NCI-H1436 (cell line): ENCODE results near the gene MSMP.

Experiments used
- DNase-seq: peaks from one replicate; lab custom pipeline; 2025; lab: John Stamatoyannopoulos, UW

MSMP gene

DNA sequence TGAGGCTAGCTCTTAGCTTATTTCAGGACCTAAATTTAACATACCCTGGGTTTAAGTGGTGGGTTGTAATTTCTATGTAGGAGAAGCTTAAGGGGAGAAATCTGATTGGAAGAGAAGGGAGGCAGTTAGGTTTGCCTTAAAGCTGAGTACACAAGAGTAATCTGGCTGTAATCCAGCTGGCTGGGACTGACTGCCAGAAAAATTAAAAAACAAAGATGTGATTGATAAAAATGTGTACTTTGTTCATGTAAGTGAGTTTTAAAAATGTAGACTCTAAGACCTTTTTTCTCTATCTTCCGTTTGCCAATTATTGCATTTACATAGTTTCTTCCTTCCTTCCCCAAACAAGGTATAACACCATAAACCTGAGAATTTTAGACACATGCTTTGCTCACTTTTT is 17.5 kb upstream of the MSMP start:
- peak; percentile 58 for DNase-seq

- DNase-seq, result no peak
These were observed 17.0 kb upstream of the MSMP start for GRCh38 chr9:35771075-35771433.

DNA sequence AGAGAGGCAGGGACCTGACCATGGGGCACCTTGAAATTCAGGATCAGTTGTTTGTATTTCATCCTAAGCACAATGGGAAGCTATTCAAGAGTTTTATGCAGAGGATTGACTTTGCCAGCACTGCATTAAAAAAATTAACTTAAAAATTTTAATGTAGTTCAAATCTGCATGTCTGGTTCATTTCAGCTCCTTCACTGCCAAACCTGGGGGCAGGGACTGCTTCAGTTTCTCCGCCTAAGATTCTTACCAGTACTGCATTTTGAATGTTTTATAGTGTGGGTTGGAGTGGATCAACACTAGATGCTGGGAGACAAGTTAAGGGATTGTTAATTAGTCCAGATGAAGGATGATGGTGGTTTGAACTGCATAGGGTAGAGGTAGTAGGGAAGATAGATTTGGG is 15.7 kb upstream of the MSMP start:
- DNase-seq, result no peak

DNA sequence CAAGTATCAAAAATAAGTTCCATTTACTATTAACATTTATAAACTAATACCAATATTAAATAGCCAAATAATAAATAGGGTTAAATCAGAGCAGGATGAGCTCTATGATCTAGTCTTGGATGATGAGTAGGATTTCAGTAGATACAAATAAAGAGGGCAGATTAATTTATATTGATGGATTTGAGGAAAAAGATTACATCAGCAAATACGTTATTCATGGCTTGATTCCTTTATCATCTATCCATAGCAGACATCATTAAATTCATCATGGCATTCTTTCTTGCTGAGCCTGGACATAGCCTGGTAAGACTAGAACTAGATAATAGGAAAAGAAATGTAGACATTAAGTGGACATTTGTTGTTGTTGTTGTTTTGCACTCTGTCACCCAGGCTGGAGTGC is 13.4 kb upstream of the MSMP start:
- DNase-seq, result no peak

DNA sequence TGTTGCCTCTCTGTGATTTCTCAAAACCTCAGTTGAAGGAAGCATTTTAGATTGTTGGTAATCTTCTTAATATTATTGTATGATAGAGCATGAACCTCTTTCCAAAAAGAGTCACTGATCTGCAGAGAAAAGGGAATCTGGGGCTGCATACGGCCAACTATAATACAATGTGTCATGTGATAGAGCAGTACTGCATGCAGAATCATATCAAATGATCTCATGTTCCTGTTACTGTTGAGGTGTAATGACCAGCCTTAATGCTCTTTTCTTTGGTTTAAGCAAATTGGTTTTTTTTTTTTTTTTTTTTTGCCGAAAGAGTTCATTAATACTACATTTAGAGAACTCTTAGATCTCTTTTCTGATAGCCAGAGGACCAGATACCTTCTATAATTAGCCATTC is 12.9 kb upstream of the MSMP start:
- no peak for DNase-seq

GRCh38 chr9:35763803-35764202 is 9.7 kb upstream of the MSMP start:
- no peak for DNase-seq

- DNase-seq, result no peak
These were observed 9.1 kb upstream of the MSMP start for GRCh38 chr9:35763181-35763580.

DNA sequence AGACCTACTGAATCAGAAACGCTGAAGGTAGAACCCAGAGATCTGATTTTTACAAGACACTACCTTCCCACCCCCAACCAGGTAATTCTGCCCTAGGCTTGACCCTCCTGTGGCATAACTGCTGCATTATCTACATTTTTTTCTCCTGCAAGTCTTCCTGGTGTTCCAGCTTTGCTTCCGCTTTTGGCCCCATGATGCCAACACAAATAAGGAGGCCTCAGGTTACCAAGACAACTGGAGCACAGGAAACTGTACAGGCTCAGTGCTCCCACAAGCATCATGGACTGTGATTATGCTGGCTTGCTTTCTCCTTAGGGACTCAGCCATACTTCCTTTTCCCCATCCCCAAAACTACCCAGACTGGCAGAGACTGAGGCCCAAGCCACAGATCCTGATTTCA is 6.6 kb upstream of the MSMP start:
- DNase-seq, result no peak

- DNase-seq, result no peak
These were observed 5.7 kb upstream of the MSMP start for GRCh38 chr9:35759795-35760194.

- DNase-seq, result no peak
These were observed 4.5 kb upstream of the MSMP start for GRCh38 chr9:35758475-35759050.

- DNase-seq, result no peak
These were observed 3.8 kb upstream of the MSMP start for GRCh38 chr9:35757892-35758275.

DNA sequence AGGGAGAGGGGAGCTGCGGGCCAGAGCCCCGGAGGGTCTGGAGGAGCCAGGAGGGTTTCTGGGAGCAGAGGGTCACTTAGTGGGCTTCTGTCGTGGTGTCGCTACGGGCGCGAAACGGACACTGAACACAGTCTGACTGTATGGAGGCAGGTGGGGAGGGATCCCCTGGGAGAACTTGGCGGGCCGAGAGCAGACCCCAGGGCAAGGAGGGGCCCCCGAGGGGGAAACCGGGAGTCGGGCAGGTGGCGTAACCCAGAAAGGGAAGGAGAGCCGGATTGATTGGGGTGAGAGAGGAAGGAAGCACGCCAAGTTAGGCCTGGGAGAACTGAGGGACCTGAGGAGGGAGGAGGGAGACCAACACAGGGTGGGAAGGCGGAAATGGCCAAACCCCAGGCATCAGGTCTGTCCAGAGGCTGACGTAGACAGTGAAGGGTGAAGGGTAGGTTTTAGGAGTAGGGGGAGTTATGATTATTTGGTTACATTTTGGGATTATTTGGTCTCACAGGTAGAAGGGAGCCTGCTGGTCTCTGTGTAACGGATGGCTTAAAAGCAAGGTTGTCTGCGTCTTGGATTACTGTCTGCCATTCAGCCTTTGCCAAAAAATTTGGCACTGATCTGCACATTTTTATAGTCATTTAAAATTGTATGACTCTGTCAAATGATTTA is 3.3 kb upstream of the MSMP start:
- DNase-seq, result peak; percentile 64

- peak; percentile 65 for DNase-seq
These were observed 2.5 kb upstream of the MSMP start for GRCh38 chr9:35756275-35757225.

- no peak for DNase-seq
These were observed 995 bp upstream of the MSMP start for GRCh38 chr9:35755071-35755470.

GRCh38 chr9:35753466-35753865 is 610 bp downstream of the MSMP start:
- DNase-seq, result no peak

- no peak for DNase-seq
These were observed 3.9 kb downstream of the MSMP start for GRCh38 chr9:35750256-35750531.

GRCh38 chr9:35749515-35750255 is 4.4 kb downstream of the MSMP start:
- DNase-seq, result no peak

- peak; percentile 39 for DNase-seq
These were observed 5.1 kb downstream of the MSMP start, which contains the start of the genes GBA2 and RGP1 for GRCh38 chr9:35748858-35749514. TSS of gene GBA2 (minus strand) at chr9:35749228. CDS start at chr9:35748704, 524 bp downstream. TSS of gene RGP1 (plus strand) at chr9:35749287. CDS start at chr9:35749756, 469 bp downstream.

DNA sequence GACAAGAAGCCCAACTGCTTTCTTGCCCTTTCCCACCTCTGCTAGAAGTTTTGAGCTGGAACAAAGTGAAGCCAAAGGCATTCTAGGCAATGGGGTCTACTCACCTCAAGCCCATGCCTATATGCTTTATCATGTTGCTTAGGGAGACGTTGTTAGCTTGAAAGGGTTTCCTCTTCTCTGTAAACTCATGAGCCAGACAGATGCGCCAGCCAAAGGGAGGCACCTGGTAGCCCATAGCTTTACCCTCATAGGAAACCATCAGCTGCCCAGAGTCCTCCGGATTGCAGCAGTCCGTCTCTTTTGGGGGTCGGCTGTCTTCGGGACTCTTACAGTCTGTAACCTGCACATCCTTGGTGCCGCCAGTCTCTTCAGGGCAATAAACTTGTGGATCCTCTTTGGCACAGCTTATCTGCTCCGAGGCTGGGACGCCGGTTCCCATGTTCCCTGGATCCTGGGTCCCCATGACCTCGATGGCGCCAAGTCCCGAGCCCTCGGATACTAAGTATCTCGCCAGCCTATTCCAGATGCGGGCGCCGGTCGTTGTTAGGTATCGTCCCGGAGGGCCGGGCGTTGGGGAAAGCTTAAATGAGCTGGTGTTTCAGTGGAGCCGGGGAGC is 5.7 kb downstream of the MSMP start:
- no peak for DNase-seq

GRCh38 chr9:35746583-35746982 is 7.5 kb downstream of the MSMP start:
- DNase-seq, result no peak

- no peak for DNase-seq
These were observed 8.5 kb downstream of the MSMP start for GRCh38 chr9:35745569-35745968.
